Endothelial cell of hepatic sinusoid (primary cell): ENCODE measurements around the gene TFDP3.

Source experiments
- in situ Hi-C: cut with HindIII; loops from 2 replicates; pipeline ENCODE4 v1.10.0; 2017; ENCODE audit warnings: low sequenced_read_pairs

TFDP3 gene

DNA sequence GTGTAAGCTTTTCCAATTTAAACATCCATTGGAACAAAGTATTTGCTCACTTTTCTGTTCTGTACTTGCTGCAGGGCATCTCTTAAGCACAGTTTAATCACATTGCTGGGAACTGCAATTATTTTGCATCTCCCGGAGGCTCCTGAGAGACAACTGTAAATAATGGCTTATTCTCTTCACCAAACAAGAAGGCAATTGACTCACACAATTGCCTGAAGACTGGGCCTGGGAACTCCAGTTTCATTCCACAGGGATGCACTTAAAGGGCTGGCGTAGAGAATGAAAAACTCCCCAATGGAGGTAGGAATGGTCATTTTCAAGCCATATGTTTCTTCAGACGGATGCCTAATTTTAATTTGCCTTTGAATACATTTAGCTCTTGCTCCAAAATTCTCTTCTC lies 29.5 kb downstream of the TFDP3 start:
- in situ Hi-C loops: no loop called here

DNA sequence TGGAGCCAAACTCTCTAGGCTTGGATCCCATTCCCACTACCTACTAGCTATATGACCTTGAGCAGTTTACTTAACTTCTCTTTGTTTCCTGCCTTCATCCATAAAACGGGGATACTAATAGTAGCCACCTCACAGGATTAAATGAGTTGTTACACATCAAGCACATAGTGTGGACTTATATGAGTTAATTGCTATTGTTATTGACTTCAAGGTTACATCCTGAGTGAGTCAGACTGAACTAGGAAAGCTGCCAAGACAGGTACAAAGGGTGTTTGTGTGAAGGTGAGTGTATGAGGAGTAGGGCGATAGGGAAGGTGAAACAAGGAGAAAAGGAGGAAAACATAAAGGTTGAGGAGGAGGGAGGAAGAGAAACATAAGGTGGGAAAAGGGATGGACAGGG lies 32.2 kb downstream of the TFDP3 start:
- in situ Hi-C loops: no loop called here

DNA sequence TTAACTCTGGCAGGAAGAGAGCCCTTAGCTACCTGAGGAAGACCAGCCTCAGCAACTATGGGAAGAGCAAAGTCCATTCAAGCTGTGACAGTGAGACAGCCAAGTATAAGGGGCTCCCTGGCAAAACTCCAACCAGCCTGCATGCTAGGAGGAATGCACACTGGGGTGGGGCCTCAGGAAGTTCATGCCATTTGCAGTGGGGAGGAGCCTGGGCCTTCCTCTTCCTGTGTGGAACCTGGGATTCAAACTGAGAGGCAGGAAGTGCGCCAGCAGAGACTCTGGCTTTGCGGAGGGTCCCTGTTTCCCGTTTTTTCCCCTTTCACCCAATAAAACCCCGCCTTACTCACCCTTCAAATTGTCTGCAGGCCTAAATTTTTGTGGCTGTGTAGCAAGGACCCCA lies 33.0 kb downstream of the TFDP3 start:
- in situ Hi-C loops: no loop called here

DNA sequence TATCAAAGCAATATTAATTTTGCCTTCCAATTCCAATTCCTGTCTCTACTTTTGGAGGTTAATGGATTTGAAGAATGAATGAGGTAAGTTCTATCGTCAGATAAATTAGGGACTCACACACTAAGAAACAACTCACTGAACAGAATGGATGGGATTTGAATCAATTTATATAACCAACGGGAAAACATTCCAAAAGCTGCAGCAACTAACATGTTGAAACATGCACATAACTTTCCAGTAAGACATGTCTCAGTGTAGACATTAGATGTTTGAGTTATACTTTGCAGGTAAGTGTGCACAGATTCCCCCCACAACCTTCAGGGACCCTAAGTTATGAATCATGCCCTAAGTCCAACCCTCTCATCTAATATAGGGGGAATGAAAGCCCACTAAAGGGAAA lies 34.3 kb downstream of the TFDP3 start:
- in situ Hi-C loops: no loop called here

DNA sequence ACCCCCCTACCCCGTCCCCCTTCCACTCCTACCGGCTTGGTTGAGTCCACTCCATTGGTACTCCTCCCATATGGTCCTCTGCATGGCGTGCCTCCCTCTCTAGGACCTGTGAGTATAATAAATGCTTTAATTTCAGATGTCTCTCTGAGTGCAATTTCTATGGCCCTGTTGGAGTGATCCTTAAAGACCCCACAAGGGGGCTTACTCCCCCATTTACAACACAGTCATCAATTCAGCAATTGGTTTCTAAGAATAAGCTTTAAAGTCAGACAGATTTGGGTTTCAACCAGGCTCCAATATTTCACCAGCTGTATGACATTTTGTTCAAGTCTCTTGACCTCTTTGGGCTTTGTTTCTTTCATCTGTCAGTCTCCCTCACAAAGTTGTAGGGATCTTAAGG lies 38.7 kb downstream of the TFDP3 start:
- in situ Hi-C loops: no loop called here

DNA sequence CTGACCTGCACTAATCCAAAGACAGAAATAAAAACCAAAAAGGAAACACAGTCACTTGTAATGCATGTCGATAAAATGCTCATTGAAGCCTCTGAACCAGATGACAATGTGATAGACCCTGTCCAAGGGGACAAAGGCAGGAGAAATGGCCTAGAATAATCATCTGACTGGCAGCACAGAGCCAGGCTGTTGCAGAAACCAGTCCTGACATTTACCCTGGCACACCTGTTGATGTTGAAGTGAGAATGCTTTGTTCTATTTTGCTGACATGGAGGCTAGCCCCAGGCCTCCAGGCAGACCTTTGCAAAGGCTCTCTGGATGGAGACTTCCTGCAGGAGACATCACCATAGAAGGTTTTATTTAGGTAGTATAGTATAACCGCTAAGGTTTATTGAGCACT lies 41.0 kb downstream of the TFDP3 start:
- in situ Hi-C loops: no loop called here

DNA sequence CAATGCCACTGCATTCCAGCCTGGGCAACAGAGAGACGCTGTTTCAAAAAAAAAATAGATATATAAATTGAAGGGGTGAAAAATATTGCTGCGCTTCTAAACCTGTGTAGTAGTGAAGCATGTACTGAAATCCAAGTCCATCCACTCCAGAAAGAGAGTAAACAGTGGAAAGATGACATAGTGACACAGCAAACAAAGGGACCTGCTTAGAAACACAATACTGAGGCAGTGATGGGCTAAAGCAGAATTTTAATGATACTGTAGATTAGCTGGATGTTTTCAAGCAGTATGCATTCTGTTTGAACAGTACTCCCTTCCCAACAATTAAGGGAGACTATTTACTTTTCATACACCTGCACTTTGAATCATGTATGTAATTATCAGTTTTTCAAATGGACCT lies 42.5 kb downstream of the TFDP3 start:
- in situ Hi-C loops: no loop called here

DNA sequence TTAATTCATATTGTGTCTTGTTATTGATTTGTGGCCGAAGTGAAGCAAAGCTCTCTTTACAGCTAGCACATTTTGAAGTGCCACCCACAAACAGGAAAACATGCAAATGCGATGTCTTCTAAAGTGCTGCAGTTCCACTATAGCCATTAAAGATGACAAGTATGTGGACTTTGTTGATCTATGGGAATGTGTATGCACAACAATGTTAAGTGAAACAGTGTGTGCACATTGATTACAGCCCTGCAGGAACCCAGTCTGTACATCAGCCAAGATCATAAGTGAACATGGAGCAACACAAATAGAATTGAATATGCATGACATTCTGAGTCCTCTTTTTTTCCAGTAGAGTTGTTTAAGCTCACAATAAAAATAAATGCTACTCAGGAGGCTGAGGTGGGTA lies 43.0 kb downstream of the TFDP3 start:
- in situ Hi-C loops: no loop called here

DNA sequence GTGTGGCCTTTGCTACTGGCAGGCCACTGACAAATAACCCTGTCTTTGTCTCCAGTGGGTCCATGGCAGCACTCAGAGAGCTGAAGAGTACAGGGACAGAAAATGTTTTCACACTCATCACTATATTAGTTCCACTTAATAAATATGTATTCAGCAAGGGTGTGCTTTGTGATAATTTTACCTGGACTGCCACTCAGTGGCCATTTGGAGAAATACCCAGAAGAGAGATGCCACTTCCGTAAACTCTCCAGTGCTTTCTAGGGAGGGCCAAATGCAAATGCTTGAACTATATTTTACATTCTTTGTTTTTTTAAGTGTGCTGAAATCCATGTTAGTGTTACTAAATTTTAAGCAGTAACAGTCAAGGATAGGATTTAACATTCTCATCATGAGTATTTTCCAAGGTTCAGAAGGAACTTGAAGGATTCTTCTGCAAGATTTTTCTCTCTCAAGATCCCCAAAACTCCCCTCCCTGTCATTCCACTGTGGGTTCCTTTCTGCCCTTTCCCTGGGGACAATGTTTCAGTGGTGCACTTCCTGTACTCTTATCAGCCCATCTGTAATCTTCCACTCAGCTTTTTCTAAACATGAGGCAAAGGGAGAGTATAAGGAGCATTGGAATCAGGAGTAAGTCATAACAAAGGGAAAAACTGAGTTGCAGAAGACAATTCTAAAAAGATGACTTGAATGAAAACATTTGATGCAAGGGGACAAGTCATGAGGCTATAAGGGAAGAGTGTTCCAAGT lies 46.0 kb downstream of the TFDP3 start:
- in situ Hi-C loops: no loop called here
